ENCODE data around the gene CARMIL1.
A peak's percentile ranks its signal among the peaks of the same experiment; 100 is the strongest.

CARMIL1 gene

DNA sequence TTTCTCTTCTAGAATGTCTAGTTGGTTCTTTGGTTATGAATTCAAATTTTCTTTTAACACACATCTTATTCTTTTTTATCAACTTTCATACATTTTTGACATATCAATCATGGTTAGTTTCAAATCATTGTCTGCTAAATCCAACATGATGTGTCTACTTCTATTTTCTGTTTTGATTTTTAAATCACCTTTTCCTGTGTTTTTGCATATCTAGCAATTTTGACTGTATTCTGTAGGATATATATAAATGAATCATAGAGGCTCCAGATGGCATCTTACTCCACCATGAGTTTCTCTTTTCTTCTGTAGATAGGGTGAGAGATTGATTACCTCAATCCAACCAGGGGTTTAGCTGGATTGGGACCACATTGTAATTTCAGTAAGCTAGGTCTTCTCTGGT is 34.3 kb upstream of the CARMIL1 start:
- no peak overlapping the region for H4K91ac ChIP-seq (ENCODE audit: low read length)
- no peaks in the 10 kb centered on the region for H3K36me3 ChIP-seq (ENCODE audit: control insufficient read depth in 1 of 2, insufficient read depth in 2 of 2, low read depth in 1 of 2, low read length in 2 of 2)
- no peak overlapping the region for H3K4ac ChIP-seq (ENCODE audit: low read depth in 1 of 2, low read length in 2 of 2)
- H2BK12ac ChIP-seq (ENCODE audit: low read length in 2 of 2), result no peak overlapping the region
- H3K27me3 ChIP-seq (ENCODE audit: control insufficient read depth in 1 of 2, insufficient read depth in 1 of 2, low read length in 2 of 2), result no peaks in the 10 kb centered on the region
- H2AK5ac ChIP-seq (ENCODE audit: low read length, severe bottlenecking), result no peak overlapping the region
- H3K27ac ChIP-seq (ENCODE audit: low read length, poor library complexity, severe bottlenecking), result no peak overlapping the region
- no peak for DNase-seq
- no peaks in the 10 kb centered on the region for H3K79me1 ChIP-seq (replicated peaks; ENCODE audit: low read length, poor library complexity, severe bottlenecking)
- H2AFZ ChIP-seq (ENCODE audit: low read depth, low read length), result no peak overlapping the region
- no peak overlapping the region for H3K4me3 ChIP-seq (ENCODE audit: insufficient read depth in 1 of 2, low read depth in 1 of 2, low read length in 2 of 2)
- H2BK15ac ChIP-seq (ENCODE audit: low read depth, poor library complexity, severe bottlenecking), result no peak overlapping the region
- H3K4me2 ChIP-seq (ENCODE audit: low read length, poor library complexity, severe bottlenecking), result no peak overlapping the region
- no peak overlapping the region for H2BK5ac ChIP-seq (ENCODE audit: low read depth, low read length, poor library complexity, severe bottlenecking)
- peaks cover 2% of the 10 kb centered on the region for H3K4me1 ChIP-seq (ENCODE audit: control insufficient read depth, insufficient read depth, low read depth, low read length)
- no peak overlapping the region for H3K14ac ChIP-seq (ENCODE audit: low read length in 2 of 2)
- no peak overlapping the region for H3K9ac ChIP-seq (ENCODE audit: low read length)
- H3K23ac ChIP-seq (ENCODE audit: low read length in 2 of 2), result no peak overlapping the region
- no peaks in the 10 kb centered on the region for H3K9me3 ChIP-seq (ENCODE audit: control insufficient read depth, low read length)
- no peak overlapping the region for H3K18ac ChIP-seq (ENCODE audit: low read depth in 1 of 2, low read length in 2 of 2)
- H4K8ac ChIP-seq (ENCODE audit: low read length), result no peak overlapping the region
- no peak overlapping the region for H2BK120ac ChIP-seq (ENCODE audit: low read depth, low read length)

DNA sequence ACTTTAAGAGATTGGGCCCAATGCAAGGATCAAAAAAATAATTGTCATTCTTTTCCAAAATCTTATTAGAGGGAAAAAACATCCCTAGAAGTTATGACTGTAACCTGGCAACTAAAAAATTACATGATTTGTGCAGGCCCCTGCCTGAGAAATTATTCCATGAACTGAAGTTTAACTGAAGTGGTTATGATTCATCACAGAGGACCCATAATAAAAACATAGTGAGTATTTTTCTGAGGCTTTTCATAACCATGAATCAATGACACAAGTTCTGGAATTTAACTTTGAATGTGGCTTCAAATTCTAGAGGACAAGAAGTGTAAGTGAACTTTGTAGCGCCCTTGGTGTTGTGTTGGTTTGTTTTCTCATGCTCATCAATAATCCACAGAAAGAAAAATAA is 31.1 kb upstream of the CARMIL1 start:
- H2BK15ac ChIP-seq (ENCODE audit: low read depth, poor library complexity, severe bottlenecking), result no peak overlapping the region
- DNase-seq, result no peak
- WGBS, result no CpG with 5 or more reads among the region's 1 CpG
- no peak overlapping the region for H2BK120ac ChIP-seq (ENCODE audit: low read depth, low read length)
- no peak overlapping the region for H2AK5ac ChIP-seq (ENCODE audit: low read length, severe bottlenecking)
- no peak overlapping the region for H3K23ac ChIP-seq (ENCODE audit: low read length in 2 of 2)
- no peak overlapping the region for H3K18ac ChIP-seq (ENCODE audit: low read depth in 1 of 2, low read length in 2 of 2)
- H3K4me1 ChIP-seq (ENCODE audit: control insufficient read depth, insufficient read depth, low read depth, low read length), result peaks cover 2% of the 10 kb centered on the region
- H3K36me3 ChIP-seq (ENCODE audit: control insufficient read depth in 1 of 2, insufficient read depth in 2 of 2, low read depth in 1 of 2, low read length in 2 of 2), result no peaks in the 10 kb centered on the region
- no peak overlapping the region for H3K4ac ChIP-seq (ENCODE audit: low read depth in 1 of 2, low read length in 2 of 2)
- no peak overlapping the region for H2AFZ ChIP-seq (ENCODE audit: low read depth, low read length)
- H3K79me1 ChIP-seq (replicated peaks; ENCODE audit: low read length, poor library complexity, severe bottlenecking), result no peaks in the 10 kb centered on the region
- H3K4me2 ChIP-seq (ENCODE audit: low read length, poor library complexity, severe bottlenecking), result no peak overlapping the region
- no peak overlapping the region for H3K4me3 ChIP-seq (ENCODE audit: insufficient read depth in 1 of 2, low read depth in 1 of 2, low read length in 2 of 2)
- no peak overlapping the region for H3K14ac ChIP-seq (ENCODE audit: low read length in 2 of 2)
- H3K9ac ChIP-seq (ENCODE audit: low read length), result peak overlapping the region; percentile 41
- no peaks in the 10 kb centered on the region for H3K9me3 ChIP-seq (ENCODE audit: control insufficient read depth, low read length)
- no peak overlapping the region for H2BK12ac ChIP-seq (ENCODE audit: low read length in 2 of 2)
- no peak overlapping the region for H4K91ac ChIP-seq (ENCODE audit: low read length)
- no peak overlapping the region for H2BK5ac ChIP-seq (ENCODE audit: low read depth, low read length, poor library complexity, severe bottlenecking)
- H4K8ac ChIP-seq (ENCODE audit: low read length), result no peak overlapping the region
- H3K27me3 ChIP-seq (ENCODE audit: control insufficient read depth in 1 of 2, insufficient read depth in 1 of 2, low read length in 2 of 2), result no peaks in the 10 kb centered on the region
- no peak overlapping the region for H3K27ac ChIP-seq (ENCODE audit: low read length, poor library complexity, severe bottlenecking)

DNA sequence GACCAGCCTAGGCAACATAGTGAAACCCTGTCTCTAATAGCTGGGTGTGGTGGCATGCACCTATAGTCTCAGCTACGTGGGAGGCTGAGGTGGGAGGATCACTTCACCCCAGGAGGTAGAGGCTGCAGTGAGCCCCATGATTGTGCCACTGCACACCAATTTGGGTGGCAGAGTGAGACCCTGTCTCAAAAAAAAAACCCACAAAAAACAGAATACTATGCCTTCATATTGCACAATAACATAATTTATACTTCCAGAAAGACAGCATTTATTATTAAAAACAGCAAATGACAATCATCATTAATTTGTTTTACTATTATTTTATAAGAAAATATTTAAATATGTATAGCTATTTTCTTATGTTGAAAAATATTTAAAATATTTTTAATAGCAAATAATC is 30.0 kb upstream of the CARMIL1 start:
- Histone ChIP-seq H3K27me3 (ENCODE audit: control insufficient read depth in 1 of 2, insufficient read depth in 1 of 2, low read length in 2 of 2) (no peaks in the 10 kb centered on the region), H2BK120ac (ENCODE audit: low read depth, low read length) (no peak overlapping the region), H3K9me3 (ENCODE audit: control insufficient read depth, low read length) (no peaks in the 10 kb centered on the region), H3K4me2 (ENCODE audit: low read length, poor library complexity, severe bottlenecking) (no peak overlapping the region), H3K79me1 (replicated peaks; ENCODE audit: low read length, poor library complexity, severe bottlenecking) (no peaks in the 10 kb centered on the region), H2BK12ac (ENCODE audit: low read length in 2 of 2) (no peak overlapping the region), H3K14ac (ENCODE audit: low read length in 2 of 2) (no peak overlapping the region), H2BK15ac (ENCODE audit: low read depth, poor library complexity, severe bottlenecking) (no peak overlapping the region), H3K27ac (ENCODE audit: low read length, poor library complexity, severe bottlenecking) (no peak overlapping the region), H3K4me1 (ENCODE audit: control insufficient read depth, insufficient read depth, low read depth, low read length) (peaks cover 2% of the 10 kb centered on the region), H3K4me3 (ENCODE audit: insufficient read depth in 1 of 2, low read depth in 1 of 2, low read length in 2 of 2) (no peak overlapping the region), H2AFZ (ENCODE audit: low read depth, low read length) (no peak overlapping the region), H3K4ac (ENCODE audit: low read depth in 1 of 2, low read length in 2 of 2) (no peak overlapping the region), H4K91ac (ENCODE audit: low read length) (no peak overlapping the region), H2AK5ac (ENCODE audit: low read length, severe bottlenecking) (no peak overlapping the region), H3K9ac (ENCODE audit: low read length) (no peak overlapping the region), H4K8ac (ENCODE audit: low read length) (no peak overlapping the region), H2BK5ac (ENCODE audit: low read depth, low read length, poor library complexity, severe bottlenecking) (no peak overlapping the region), H3K36me3 (ENCODE audit: control insufficient read depth in 1 of 2, insufficient read depth in 2 of 2, low read depth in 1 of 2, low read length in 2 of 2) (no peaks in the 10 kb centered on the region), H3K18ac (ENCODE audit: low read depth in 1 of 2, low read length in 2 of 2) (no peak overlapping the region), H3K23ac (ENCODE audit: low read length in 2 of 2) (no peak overlapping the region)
- no peak for DNase-seq
- 85% methylated on average over 1 of the region's 1 CpG for WGBS

DNA sequence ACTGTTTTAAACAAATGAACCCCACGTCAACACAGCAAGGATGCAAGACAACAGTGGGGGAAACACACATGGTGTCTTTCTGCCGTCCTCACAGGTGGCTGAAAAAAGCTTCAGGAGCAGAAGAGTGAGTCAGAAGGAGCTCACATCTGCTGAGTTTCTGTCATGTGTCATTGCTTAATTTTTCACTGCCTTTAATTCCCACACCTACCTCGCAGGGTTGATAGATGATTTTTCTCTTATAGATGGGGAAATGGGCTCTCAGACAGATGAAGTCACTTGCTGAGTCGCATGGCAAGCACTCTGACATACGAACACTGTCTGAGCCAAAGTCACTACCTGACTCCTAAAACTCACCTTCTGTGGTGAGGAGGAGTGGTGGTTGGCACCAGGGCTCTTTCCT is 28.3 kb upstream of the CARMIL1 start:
- Histone ChIP-seq H2AK5ac (ENCODE audit: low read length, severe bottlenecking) (no peak overlapping the region), H3K27ac (ENCODE audit: low read length, poor library complexity, severe bottlenecking) (no peak overlapping the region), H3K9me3 (ENCODE audit: control insufficient read depth, low read length) (no peaks in the 10 kb centered on the region), H3K79me1 (replicated peaks; ENCODE audit: low read length, poor library complexity, severe bottlenecking) (no peaks in the 10 kb centered on the region), H3K27me3 (ENCODE audit: control insufficient read depth in 1 of 2, insufficient read depth in 1 of 2, low read length in 2 of 2) (no peaks in the 10 kb centered on the region), H3K9ac (ENCODE audit: low read length) (no peak overlapping the region), H2BK5ac (ENCODE audit: low read depth, low read length, poor library complexity, severe bottlenecking) (no peak overlapping the region), H3K18ac (ENCODE audit: low read depth in 1 of 2, low read length in 2 of 2) (no peak overlapping the region), H3K4me1 (ENCODE audit: control insufficient read depth, insufficient read depth, low read depth, low read length) (peaks cover 2% of the 10 kb centered on the region), H3K4me2 (ENCODE audit: low read length, poor library complexity, severe bottlenecking) (no peak overlapping the region), H3K36me3 (ENCODE audit: control insufficient read depth in 1 of 2, insufficient read depth in 2 of 2, low read depth in 1 of 2, low read length in 2 of 2) (no peaks in the 10 kb centered on the region), H3K23ac (ENCODE audit: low read length in 2 of 2) (no peak overlapping the region), H3K4ac (ENCODE audit: low read depth in 1 of 2, low read length in 2 of 2) (no peak overlapping the region), H4K91ac (ENCODE audit: low read length) (no peak overlapping the region), H2BK15ac (ENCODE audit: low read depth, poor library complexity, severe bottlenecking) (no peak overlapping the region), H4K8ac (ENCODE audit: low read length) (no peak overlapping the region), H3K4me3 (ENCODE audit: insufficient read depth in 1 of 2, low read depth in 1 of 2, low read length in 2 of 2) (no peak overlapping the region), H2AFZ (ENCODE audit: low read depth, low read length) (no peak overlapping the region), H2BK120ac (ENCODE audit: low read depth, low read length) (no peak overlapping the region), H3K14ac (ENCODE audit: low read length in 2 of 2) (no peak overlapping the region), H2BK12ac (ENCODE audit: low read length in 2 of 2) (no peak overlapping the region)
- WGBS, result 24% methylated on average over 2 of the region's 5 CpGs
- peak; percentile 8 for DNase-seq
